Stomach (tissue), 4 donors: Measurements from ENCODE around the gene ASTN1.

Experiments used
- POLR2AphosphoS5 ChIP-seq, 3 donors: sonication (generic); formaldehyde crosslinking; IDR thresholded peaks; one replicate each; pipeline ENCODE4 v1.6.1; 2016; ENCODE audit warnings: antibody characterized with exemption in 3 of 3
- TF ChIP-seq, protein P1 (sequence below), 7 experiments: fragments of 450-650 bp in 4 of 7; fragments of 200-600 bp in 3 of 7; sonication (generic) in 3 of 7; IDR thresholded peaks; one replicate each; pipeline ENCODE4 v1.5.1; 2016 to 2019; ENCODE audit warnings: antibody characterized with exemption in 7 of 7, control low read depth in 2 of 7, mild to moderate bottlenecking in 1 of 7

GRCh38 chr1:176850871-176851270 lies 313.6 kb downstream of the ASTN1 start:
- TF ChIP-seq, protein P1, sequence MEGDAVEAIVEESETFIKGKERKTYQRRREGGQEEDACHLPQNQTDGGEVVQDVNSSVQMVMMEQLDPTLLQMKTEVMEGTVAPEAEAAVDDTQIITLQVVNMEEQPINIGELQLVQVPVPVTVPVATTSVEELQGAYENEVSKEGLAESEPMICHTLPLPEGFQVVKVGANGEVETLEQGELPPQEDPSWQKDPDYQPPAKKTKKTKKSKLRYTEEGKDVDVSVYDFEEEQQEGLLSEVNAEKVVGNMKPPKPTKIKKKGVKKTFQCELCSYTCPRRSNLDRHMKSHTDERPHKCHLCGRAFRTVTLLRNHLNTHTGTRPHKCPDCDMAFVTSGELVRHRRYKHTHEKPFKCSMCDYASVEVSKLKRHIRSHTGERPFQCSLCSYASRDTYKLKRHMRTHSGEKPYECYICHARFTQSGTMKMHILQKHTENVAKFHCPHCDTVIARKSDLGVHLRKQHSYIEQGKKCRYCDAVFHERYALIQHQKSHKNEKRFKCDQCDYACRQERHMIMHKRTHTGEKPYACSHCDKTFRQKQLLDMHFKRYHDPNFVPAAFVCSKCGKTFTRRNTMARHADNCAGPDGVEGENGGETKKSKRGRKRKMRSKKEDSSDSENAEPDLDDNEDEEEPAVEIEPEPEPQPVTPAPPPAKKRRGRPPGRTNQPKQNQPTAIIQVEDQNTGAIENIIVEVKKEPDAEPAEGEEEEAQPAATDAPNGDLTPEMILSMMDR (IDR thresholded peaks at IDR 0.05), result no peak
- TF ChIP-seq POLR2AphosphoS5 (IDR thresholded peaks at IDR 0.05), result no peak
